ENCODE data around the gene KPNB1.

KPNB1 gene

DNA sequence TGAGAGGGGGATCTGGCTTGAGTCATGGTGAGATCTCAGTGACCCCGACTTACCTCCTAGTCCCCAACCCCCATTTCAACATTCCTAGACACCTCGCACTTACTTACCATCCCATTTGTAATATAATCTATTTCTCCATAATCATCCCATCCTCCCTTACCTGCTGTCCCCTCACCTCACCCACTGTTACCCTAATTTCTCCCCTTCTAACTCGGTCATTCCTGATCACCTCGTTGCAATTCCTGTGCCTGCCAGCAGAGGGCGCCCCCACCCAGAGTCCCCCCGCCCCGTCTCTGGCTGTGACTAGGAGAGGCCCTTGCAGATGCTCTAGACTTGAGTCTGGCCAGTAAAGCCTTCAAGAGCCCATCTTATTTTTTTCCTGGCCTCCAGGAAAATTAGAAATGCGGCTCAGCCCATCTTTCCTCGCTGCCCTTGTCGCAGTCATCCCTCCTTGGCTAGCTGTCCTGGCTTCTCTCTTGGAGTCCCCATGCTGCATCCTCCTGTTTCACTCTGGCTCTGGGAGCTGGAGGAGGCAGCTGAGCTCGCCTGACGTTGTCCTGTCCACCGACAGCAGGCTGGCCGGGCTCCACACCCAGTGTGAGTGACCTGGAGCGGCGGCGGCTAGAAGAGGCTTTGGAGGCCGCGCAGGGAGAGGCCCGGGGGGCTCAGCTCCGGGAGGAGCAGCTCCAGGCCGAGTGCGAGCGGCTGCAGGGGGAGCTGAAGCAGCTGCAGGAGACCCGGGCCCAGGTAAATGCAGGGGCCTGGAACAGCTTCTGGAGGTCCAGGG, 49.2 kb downstream of the KPNB1 start:
- DNase-seq: peak; percentile 84

- DNase-seq: no peak
These were observed 49.8 kb downstream of the KPNB1 start for GRCh38 chr17:47699536-47699840.

- no peak for DNase-seq
These were observed 51.0 kb downstream of the KPNB1 start for GRCh38 chr17:47700471-47701449.

GRCh38 chr17:47701608-47702007, 51.9 kb downstream of the KPNB1 start:
- no peak for DNase-seq

DNA sequence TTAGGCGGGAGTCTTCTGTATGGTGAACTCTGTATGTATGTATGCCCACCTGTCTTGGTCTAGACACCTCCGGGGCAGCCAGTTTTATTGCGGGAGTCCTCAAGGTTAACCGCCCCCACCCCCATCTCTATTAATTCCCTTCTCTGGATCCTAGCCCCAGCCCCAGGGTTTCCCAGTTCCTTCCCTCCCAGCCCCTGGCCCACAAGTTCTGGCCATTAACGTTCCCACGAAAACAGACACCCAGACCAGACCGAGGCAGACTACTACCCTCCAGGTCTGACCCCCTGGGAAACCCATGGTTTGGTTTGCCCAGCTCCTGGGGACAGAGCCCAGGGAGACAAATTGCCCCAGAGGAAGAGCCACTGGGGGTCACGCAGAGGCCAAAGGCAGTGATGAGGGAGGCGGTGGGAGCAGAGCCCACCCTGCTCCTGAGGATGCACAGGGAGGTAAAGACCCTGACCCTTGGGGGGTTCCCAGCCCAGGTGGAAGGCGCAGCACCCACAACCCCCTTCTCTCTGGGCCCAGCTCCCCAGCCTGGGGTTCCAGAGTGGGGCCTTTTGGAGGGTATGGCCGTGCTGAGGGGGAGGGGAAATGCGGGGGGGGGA, 52.8 kb downstream of the KPNB1 start:
- no peak for DNase-seq

DNA sequence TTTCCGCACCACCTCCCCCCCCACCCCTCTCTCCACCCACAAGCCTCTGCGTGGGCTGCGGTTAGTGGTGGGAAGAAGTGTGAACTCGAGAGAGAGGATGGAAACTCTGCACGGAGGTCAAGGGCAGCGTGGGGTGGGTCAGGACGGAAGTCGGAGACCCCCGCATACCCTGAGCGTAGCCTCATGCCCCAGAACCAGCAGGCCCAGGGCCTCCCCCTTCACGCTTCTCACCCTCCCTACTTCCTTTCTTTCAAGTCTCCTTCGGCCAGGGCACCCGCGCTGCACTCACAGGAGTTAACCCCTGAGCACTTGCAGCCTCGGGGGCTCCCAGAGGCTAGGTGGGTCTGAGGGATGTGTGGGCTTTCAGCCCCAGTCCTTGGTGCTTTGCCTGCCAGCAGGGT, 53.5 kb downstream of the KPNB1 start:
- peak; percentile 49 for DNase-seq

DNA sequence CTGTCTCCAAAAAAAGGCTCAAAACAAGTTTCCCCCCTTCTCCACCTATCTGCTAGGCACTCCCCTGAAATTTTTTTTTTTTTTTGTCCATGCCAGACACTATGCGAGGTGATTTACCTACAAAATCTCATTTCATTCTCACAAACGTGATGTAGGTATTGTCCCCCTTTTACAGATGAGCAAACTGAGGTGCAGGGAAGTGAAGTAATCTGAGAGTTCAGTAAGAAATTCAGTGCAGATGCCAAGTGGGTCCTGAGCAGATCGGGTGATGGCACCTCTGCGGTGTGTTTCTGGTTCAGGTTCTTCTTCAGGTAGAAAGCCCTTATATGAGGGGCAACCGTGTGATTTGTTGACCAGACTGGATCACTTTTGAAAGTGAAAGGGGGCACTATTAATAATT, 54.0 kb downstream of the KPNB1 start:
- no peak for DNase-seq

- peak; percentile 33 for DNase-seq
These were observed 54.4 kb downstream of the KPNB1 start for GRCh38 chr17:47704116-47704515.

GRCh38 chr17:47704736-47705135, 55.0 kb downstream of the KPNB1 start:
- no peak for DNase-seq

- DNase-seq: peak; percentile 58
These were observed 56.1 kb downstream of the KPNB1 start for GRCh38 chr17:47705536-47706530.

DNA sequence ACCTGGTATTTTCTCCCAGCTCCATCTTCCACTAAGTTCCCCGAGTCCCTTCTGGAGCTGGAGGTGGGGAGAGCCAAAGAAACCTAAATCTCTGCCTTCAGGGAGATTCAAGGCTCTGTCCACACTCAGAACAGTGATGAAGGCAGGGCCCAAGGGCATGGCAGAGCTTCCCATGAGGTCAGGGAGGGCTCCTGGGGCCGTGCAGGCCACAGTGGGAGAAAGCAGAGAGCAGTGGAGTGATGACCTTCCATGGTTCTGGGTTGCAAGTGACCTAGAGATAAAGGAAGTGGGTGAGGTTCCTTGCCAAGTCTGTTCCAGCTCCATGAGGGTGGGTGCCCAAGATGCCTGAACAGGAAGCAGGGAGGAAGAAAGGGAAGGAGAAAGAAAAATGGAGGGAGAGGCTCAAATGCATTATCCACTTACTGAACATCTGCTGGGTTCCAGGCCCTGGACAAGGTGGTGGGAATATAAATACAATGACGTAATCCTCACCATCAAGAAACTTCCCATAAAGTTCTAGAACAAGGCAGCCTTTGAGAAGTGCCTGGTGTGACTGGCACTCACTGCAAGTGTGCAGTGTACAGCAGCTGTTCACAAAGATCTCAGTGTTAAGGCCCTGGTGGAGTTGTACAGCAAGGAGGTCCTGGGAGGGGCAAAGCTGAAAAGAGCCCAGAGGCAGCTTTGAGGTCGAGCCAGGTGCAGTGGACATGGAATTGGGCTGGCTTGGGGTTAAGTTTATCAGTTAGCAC, 57.5 kb downstream of the KPNB1 start:
- DNase-seq: no peak

DNA sequence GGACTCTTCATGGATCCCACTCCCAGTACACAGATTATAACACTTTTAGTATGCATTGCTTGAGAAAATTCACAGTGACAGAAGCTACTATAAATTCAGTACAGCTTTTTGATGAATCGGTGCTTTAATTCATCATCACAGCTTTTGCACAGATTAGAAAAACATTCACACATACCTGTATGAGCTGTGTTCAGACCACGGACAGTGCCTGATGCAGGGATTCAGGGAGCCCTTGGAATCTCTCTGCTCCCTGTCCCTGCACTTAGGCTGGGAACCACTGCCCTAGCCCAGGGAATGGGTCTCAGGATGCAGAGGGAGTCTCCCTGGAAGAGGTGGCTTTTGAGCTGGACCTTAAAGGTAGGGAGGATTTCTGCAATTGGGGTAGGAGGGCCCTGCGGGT, 58.2 kb downstream of the KPNB1 start:
- DNase-seq: no peak

DNA sequence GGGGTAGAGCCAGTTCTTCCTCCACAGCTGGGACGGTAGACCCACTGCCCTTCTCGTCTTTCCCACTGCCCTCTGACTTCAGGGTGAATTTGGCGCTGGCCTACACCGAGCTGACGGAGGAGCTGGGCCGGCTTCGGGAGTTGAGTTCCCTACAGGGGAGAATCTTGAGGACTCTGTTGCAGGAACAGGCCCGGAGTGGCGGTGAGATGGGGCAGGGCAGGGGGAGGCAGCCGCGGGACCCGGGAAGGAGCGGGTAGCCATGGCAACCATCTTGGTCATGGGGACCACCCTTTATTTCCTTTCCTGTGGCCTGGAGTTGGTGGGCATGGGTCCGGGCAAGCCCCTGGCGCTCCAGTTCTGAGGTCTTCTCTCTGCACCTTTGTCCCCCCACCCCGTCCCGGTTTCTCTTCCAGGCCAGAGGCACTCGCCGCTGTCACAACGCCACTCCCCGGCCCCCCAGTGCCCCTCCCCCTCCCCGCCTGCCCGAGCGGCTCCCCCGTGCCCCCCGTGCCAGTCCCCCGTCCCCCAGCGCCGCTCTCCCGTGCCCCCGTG, 58.7 kb downstream of the KPNB1 start:
- no peak for DNase-seq

- no peak for DNase-seq
These were observed 59.3 kb downstream of the KPNB1 start for GRCh38 chr17:47708864-47709541.

- DNase-seq: no peak
These were observed 59.9 kb downstream of the KPNB1 start for GRCh38 chr17:47709594-47709993.

- no peak for DNase-seq
These were observed 61.8 kb downstream of the KPNB1 start for GRCh38 chr17:47711366-47712099.

- no peak for DNase-seq
These were observed 62.8 kb downstream of the KPNB1 start for GRCh38 chr17:47712330-47713023.

GRCh38 chr17:47713980-47714700, 64.4 kb downstream of the KPNB1 start:
- DNase-seq: no peak
